SU-DHL-6 (cell line): Measurements from ENCODE around the gene NFE2.

Experiments used
- EZH2phosphoT487 ChIP-seq: fragments of 200-600 bp; sonication (generic), shearing (Covaris generic); conservative IDR thresholded peaks from 2 replicates; pipeline ENCODE4 v1.6.1; 2018; ENCODE audit warnings: mild to moderate bottlenecking, antibody characterized with exemption, low read length, moderate library complexity, mixed read lengths
- TF ChIP-seq, protein P1 (sequence below): fragments of 200-600 bp; sonication (generic); IDR thresholded peaks from one replicate; pipeline ENCODE4 v1.5.1; 2017; ENCODE audit warnings: antibody characterized with exemption, mild to moderate bottlenecking, low read length, moderate library complexity; ENCODE audit not compliant: insufficient read depth, poor library complexity, severe bottlenecking

DNA sequence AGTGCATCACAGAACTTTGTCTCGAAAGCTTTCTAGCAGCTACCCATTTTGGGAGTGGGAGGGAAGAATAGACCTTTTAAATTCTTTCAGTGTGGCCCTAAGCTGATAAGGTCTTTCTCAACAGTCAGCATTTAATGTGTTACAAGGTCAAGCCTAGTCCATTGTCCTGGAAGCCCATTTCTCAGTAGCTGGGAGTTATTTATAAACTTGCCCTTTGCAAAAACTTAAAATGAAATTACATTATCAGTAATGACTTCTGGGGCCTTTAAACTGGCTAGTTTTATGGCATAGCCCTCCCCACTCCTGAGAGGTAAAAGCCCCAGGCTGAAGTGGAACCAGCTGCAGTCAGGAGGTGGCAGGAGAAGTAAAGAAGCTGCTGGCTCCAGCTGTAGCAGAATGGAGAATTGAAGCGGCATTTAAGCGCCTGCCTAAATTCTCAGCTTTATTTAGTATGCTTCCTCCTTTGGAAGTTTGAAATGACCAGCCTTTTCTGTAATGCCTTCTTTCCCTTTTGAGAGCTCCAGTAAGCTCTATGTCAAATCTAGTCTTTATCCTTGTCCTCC, 36.5 kb upstream of the NFE2 start:
- TF ChIP-seq, protein P1, sequence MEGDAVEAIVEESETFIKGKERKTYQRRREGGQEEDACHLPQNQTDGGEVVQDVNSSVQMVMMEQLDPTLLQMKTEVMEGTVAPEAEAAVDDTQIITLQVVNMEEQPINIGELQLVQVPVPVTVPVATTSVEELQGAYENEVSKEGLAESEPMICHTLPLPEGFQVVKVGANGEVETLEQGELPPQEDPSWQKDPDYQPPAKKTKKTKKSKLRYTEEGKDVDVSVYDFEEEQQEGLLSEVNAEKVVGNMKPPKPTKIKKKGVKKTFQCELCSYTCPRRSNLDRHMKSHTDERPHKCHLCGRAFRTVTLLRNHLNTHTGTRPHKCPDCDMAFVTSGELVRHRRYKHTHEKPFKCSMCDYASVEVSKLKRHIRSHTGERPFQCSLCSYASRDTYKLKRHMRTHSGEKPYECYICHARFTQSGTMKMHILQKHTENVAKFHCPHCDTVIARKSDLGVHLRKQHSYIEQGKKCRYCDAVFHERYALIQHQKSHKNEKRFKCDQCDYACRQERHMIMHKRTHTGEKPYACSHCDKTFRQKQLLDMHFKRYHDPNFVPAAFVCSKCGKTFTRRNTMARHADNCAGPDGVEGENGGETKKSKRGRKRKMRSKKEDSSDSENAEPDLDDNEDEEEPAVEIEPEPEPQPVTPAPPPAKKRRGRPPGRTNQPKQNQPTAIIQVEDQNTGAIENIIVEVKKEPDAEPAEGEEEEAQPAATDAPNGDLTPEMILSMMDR: no peak
- TF ChIP-seq EZH2phosphoT487: no peak
